GM13977 (cell line): ENCODE results near the gene BPTF.
A peak's percentile ranks its signal among the peaks of the same experiment; 100 is the strongest.
"Not testable (repeated sequence)": the region's sequence is repeated elsewhere in the genome, so short reads cannot be mapped to it uniquely, and the experiment has no call there.

Source experiments
- DNase-seq: peaks from one replicate; pipeline ENCODE4 v3.0.0; 2012; ENCODE audit warnings: low spot score
- in situ Hi-C: fragments of 300-500 bp; cut with MboI; formaldehyde crosslinking; loops from one replicate; pipeline ENCODE4 v1.12.0; 2022; ENCODE audit warnings: low sequenced_read_pairs, low pct_unique_long_range_greater_than_20kb, mixed read lengths, inconsistent platforms; ENCODE audit not compliant: unreplicated experiment
- TF ChIP-seq, protein P1 (sequence below): IDR thresholded peaks from 2 replicates; pipeline ENCODE4 v1.5.1; 2012; ENCODE audit warnings: mild to moderate bottlenecking, control low read depth; ENCODE audit not compliant: insufficient read depth; ENCODE audit errors: extremely low read depth, missing control alignments

Gene BPTF

DNA sequence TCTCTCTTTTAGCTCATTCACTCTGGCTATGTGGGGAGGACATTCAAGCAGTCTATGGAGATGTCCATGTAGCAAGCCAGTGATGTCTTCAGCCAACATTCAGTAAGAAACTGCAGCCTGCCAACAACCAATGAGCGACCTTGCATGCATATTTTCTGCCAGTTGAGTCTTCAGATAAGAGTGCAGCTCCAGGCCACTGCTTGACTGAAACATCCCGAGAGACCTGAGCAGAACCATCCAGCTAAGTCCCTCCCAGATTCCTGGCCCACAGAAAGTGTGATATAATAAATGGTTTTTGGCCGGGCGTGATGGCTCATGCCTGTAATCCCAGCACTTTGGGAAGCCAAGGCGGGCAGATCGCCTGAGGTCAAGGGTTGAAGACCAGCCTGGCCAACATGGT is 181.5 kb downstream of the BPTF start:
- TF ChIP-seq, protein P1, sequence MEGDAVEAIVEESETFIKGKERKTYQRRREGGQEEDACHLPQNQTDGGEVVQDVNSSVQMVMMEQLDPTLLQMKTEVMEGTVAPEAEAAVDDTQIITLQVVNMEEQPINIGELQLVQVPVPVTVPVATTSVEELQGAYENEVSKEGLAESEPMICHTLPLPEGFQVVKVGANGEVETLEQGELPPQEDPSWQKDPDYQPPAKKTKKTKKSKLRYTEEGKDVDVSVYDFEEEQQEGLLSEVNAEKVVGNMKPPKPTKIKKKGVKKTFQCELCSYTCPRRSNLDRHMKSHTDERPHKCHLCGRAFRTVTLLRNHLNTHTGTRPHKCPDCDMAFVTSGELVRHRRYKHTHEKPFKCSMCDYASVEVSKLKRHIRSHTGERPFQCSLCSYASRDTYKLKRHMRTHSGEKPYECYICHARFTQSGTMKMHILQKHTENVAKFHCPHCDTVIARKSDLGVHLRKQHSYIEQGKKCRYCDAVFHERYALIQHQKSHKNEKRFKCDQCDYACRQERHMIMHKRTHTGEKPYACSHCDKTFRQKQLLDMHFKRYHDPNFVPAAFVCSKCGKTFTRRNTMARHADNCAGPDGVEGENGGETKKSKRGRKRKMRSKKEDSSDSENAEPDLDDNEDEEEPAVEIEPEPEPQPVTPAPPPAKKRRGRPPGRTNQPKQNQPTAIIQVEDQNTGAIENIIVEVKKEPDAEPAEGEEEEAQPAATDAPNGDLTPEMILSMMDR, result no peak
- in situ Hi-C loops, result no loop called here
- DNase-seq, result no peak

DNA sequence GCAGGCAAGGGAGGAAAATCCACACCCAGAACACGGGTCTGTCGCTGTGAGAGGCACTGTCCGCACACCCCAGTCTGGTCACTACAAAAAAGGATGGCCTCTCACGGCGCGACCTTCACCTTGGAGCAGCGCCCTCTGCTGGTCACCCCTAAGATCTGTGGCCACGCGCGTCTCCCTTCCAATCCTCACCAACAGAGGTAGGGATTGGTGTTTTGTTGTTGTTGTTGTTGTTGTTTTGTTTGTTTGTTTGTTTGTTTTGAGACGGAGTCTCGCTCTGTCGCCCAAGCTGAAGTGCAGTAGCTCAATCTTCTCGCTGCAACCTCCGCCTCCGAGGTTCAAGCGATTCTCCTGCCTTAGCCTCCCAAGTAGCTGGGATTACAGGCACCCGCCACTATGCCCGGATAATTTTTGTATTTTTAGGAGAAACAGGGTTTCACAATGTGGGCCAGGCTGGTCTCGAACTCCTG is 185.9 kb downstream of the BPTF start:
- peak; percentile 63 for DNase-seq
- TF ChIP-seq, protein P1, result peak; percentile 79
- in situ Hi-C loops, result no loop called here

DNA sequence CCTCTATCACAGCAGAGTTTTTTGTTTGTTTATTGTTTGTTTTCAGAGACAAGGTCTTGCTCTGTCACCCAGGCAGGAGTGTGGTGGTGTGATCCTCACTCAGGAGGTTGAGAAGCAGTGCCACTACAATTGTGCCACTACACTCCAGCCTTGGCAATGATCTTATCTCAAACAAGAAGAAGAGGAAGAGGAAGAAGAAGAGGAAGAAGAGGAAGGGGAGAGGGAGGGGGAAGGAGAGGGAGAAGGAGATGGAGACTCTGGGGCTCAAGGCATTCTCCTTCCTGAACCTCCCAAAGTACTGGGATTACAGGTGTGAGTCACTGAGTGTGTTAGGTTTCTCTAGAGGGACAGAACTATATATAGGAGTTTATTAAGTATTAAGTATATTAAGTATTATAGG is 188.1 kb downstream of the BPTF start:
- in situ Hi-C loops, result no loop called here
- TF ChIP-seq, protein P1, result no peak
- no peak for DNase-seq

DNA sequence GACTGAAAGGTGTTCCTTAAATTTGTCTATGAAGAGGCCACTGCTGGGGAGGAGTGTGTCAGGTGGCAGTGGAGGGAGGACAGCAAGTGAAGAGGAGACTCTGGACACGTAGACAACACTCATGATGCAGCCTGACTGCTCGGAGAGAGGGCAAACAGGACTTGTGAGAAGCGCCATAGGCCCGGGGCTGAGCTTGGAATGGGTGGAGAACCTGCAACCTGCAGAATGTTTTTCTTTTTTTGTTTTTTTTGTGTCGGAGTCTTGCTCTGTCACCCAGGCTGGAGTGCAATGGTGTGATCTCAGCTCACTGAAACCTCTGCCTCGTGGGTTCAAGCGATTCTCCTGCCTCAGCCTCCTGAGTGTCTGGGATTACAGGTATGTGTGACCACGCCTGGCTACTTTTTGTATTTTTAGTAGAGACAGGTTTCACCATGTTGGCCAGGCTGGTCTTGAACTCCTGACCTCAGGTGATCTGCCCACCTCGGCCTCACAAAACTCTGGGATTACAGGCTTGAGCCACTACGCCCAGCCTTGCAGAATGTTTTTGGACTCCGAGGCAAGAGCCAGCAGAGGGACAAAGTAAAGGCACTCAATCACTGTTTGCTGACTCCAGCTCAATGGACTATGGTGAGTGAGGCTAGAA is 189.9 kb downstream of the BPTF start:
- TF ChIP-seq, protein P1, result no peak
- no peak for DNase-seq
- in situ Hi-C loops, result no loop called here

DNA sequence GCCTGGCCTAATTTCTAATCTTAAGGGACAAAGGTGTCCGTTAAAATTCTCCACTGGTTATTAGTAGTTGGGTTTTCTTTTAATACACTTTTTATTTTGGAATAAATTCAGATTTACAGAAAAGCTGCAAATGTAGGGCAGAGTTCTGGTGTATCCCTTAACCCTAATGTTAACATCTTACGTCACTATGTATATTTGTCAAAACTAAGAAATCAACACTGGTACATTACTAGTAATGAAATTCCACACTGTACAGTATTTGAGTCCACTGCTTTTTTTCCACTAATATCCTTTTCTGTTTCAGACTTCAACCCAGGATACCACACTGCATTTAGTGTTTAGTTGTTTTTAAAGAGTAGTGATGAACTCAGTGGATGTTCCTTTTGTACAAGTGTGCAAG is 191.5 kb downstream of the BPTF start:
- TF ChIP-seq, protein P1, result no peak
- no peak for DNase-seq
- in situ Hi-C loops, result no loop called here

DNA sequence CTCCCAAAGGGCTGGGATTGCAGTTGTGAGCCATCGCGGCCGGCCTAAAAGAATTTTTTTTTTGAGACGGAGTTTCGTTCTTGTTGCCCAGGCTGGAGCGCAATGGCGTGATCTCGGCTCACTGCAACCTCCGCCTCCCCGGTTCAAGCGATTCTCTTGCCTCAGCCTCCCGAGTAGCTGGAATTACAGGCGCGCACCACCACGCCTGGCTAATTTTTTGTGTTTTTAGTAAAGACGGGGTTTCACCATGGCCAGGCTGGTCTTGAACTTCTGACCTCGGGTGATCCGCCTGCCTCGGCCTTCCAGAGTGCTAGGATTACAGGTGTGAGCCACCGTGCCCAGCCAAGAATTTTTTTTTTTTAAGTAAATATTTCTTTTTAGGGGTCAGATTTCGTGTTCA is 193.2 kb downstream of the BPTF start:
- DNase-seq, in situ Hi-C loops: not testable (repeated sequence)

DNA sequence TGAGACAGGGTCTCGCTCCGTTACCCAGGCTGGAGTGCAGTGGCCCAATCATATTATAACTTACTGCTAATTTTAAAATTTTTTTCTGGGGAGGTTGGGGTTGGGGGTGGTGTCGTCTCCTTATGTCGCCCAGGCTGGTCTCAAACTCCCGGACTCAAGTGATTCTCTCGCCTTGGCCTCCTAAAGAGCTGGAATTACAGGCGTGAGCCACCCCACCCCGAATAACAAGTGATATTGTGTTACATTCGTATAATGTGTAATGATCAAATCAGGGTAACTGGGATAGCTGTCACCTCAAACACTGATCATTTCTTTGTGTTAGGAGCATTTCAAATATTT is 194.0 kb downstream of the BPTF start:
- no peak for DNase-seq
- in situ Hi-C loops, result no loop called here
- TF ChIP-seq, protein P1, result no peak
